Stomach (tissue), 4 donors: Measurements from ENCODE around the gene SVBP.

Experiments
- POLR2A ChIP-seq, 4 donors: fragments of 450-650 bp; IDR thresholded peaks; one replicate each; pipeline ENCODE4 v1.6.1; 2016; ENCODE audit warnings: antibody characterized with exemption in 4 of 4, control low read depth in 2 of 4, mild to moderate bottlenecking in 1 of 4, moderate library complexity in 1 of 4
- TF ChIP-seq, protein P1 (sequence below), 7 experiments: fragments of 450-650 bp in 4 of 7; fragments of 200-600 bp in 3 of 7; sonication (generic) in 3 of 7; IDR thresholded peaks; one replicate each; pipeline ENCODE4 v1.5.1; 2016 to 2019; ENCODE audit warnings: antibody characterized with exemption in 7 of 7, control low read depth in 2 of 7, mild to moderate bottlenecking in 1 of 7

DNA sequence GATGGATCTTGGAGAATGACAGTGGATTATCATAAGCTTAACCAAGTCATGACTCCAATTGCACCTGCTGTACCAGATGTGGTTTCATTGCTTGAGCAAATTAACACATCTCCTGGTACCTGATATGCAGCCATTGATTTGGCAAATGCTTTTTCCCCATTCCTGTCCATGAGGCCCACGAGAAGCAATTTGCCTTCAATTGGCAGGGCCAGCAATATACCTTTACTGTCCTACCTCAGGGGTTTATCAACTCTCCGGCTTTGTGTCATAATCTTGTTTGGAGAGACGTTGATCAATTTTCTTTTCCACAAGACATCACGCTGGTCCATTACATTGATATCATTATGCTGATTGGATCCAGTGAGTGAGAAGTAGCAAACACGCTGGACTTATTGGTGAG, 49.4 kb upstream of the SVBP start:
- TF ChIP-seq, protein P1, sequence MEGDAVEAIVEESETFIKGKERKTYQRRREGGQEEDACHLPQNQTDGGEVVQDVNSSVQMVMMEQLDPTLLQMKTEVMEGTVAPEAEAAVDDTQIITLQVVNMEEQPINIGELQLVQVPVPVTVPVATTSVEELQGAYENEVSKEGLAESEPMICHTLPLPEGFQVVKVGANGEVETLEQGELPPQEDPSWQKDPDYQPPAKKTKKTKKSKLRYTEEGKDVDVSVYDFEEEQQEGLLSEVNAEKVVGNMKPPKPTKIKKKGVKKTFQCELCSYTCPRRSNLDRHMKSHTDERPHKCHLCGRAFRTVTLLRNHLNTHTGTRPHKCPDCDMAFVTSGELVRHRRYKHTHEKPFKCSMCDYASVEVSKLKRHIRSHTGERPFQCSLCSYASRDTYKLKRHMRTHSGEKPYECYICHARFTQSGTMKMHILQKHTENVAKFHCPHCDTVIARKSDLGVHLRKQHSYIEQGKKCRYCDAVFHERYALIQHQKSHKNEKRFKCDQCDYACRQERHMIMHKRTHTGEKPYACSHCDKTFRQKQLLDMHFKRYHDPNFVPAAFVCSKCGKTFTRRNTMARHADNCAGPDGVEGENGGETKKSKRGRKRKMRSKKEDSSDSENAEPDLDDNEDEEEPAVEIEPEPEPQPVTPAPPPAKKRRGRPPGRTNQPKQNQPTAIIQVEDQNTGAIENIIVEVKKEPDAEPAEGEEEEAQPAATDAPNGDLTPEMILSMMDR (IDR thresholded peaks at IDR 0.05) = no peak
- no peak for TF ChIP-seq POLR2A (IDR thresholded peaks at IDR 0.05)
